ENCODE data around the gene AIPL1. TPM values are rescaled to one million over a fixed set of nuclear protein-coding genes. Genes with fewer than 3 reads are reported as not detected.

The AIPL1 gene
- total and polyA plus RNA-seq, 8 donors = 0.06 TPM; not detected in 7

DNA sequence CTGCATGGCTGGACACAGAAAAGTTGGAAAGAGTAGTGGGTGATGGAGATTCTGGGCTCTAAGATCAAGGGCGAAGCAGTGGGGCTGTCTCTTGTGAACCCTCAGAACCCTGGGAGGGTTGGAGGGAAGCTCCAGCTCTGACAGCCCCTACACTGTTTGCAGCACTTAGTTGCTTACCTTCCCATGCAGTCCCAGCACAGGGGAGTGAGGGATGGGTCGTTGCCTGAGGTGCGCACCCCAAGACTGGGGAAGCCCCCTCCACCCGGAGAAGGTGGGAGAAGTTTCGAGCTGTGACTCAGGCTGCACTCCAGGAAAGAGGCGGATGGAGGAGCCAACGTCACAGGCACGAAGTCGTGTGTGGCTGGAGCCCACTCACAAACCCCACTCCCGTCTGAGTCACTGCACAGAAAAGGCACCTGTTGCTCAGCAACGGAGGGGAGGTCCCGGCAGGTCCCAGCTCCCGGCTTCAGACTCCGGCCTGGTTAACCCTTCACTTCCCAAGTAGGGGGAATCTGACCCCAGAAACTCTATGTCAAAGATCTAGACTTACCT is 60.1 kb downstream of the AIPL1 start:
- no peak overlapping the region for H3K27ac ChIP-seq
- H3K27me3 ChIP-seq = peaks cover 0 to 45% of the 10 kb centered on the region in 2 donors
- DNase-seq (peak in 1 of 4 donors; percentile 38), ATAC-seq (peak; percentile 79)
- no peaks in the 10 kb centered on the region for H3K36me3 ChIP-seq
- no peaks in the 10 kb centered on the region for H3K4me1 ChIP-seq
- TF ChIP-seq, protein P1, sequence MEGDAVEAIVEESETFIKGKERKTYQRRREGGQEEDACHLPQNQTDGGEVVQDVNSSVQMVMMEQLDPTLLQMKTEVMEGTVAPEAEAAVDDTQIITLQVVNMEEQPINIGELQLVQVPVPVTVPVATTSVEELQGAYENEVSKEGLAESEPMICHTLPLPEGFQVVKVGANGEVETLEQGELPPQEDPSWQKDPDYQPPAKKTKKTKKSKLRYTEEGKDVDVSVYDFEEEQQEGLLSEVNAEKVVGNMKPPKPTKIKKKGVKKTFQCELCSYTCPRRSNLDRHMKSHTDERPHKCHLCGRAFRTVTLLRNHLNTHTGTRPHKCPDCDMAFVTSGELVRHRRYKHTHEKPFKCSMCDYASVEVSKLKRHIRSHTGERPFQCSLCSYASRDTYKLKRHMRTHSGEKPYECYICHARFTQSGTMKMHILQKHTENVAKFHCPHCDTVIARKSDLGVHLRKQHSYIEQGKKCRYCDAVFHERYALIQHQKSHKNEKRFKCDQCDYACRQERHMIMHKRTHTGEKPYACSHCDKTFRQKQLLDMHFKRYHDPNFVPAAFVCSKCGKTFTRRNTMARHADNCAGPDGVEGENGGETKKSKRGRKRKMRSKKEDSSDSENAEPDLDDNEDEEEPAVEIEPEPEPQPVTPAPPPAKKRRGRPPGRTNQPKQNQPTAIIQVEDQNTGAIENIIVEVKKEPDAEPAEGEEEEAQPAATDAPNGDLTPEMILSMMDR (IDR thresholded peaks at IDR 0.05) = no peak
- no peaks in the 10 kb centered on the region for H3K9me3 ChIP-seq
- H3K4me3 ChIP-seq = no peak overlapping the region
- intact Hi-C loops (cut with DNase I) = no loop called here

DNA sequence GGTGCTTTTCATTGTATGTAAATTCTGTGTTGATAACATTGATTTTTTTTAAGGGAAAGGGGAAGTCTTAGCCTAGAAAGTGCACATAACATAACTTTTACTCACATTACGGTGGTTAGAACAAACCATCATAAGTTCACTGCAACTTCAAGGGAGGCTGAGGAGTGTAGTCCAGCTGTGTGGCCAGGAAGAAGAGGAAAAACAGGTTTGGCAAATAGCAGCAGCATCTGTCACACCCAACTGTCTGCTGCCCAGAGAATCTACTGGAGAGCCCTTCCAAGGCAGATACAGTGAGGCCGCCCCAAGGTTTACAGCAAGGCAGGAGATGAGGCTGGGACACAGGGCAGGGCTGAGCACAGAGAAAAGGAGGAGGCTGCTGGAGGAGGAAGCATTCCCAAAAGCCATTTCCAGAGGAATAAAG is 60.6 kb downstream of the AIPL1 start:
- ATAC-seq = peak; percentile 67
- H3K4me3 ChIP-seq = no peak overlapping the region

More for the DNA sequence above, 60.6 kb downstream of the AIPL1 start:
- Histone ChIP-seq H3K9me3 (no peaks in the 10 kb centered on the region), H3K36me3 (no peaks in the 10 kb centered on the region), H3K27me3 (peaks cover 0 to 45% of the 10 kb centered on the region in 2 donors), H3K4me1 (no peaks in the 10 kb centered on the region), H3K27ac (no peak overlapping the region)
- intact Hi-C loops (cut with DNase I) = no loop called here
- DNase-seq = no peak
- TF ChIP-seq, protein P1 (IDR thresholded peaks at IDR 0.05) = no peak

Other genes with a start within 250 kb of the AIPL1 start
- 1 to 10 TPM; 1.6 to 4.6 TPM for gene PIMREG, start 9.3 kb upstream of the AIPL1 start, total RNA-seq
- 10 to 100 TPM; 16.5 to 76.8 (median 22.8) TPM for gene PIMREG, start 9.3 kb upstream of the AIPL1 start, polyA plus RNA-seq (ENCODE audit: insufficient read length in 6 of 6)
- gene PITPNM3, start 121.4 kb upstream of the AIPL1 start, total RNA-seq = 10 to 100 TPM; 12.3 to 13.8 TPM
- 1 to 10 TPM; 3.6 to 6.3 (median 5.5) TPM for gene PITPNM3, start 121.4 kb upstream of the AIPL1 start, polyA plus RNA-seq (ENCODE audit: insufficient read length in 6 of 6)
- 10 to 100 TPM; 15.8 to 18.6 TPM for gene KIAA0753, start 205.6 kb upstream of the AIPL1 start, total RNA-seq
- 10 to 100 TPM; 32.2 to 46.7 (median 39.9) TPM for gene KIAA0753, start 205.6 kb upstream of the AIPL1 start, polyA plus RNA-seq (ENCODE audit: insufficient read length in 6 of 6)
- 100 to 1,000 TPM in 1 of 2 donors, 10 to 100 TPM in 1; 93.1 to 102 TPM for gene TXNDC17, start 205.9 kb upstream of the AIPL1 start, total RNA-seq
- gene TXNDC17, start 205.9 kb upstream of the AIPL1 start, polyA plus RNA-seq (ENCODE audit: insufficient read length in 6 of 6) = 100 to 1,000 TPM in 1 of 6 donors, 10 to 100 TPM in 5; 78.9 to 101 (median 89.1) TPM
- gene MED31, start 216.5 kb upstream of the AIPL1 start, total RNA-seq = 10 to 100 TPM; 19.1 to 26.8 TPM
- 10 to 100 TPM; 22.0 to 29.8 (median 24.1) TPM for gene MED31, start 216.5 kb upstream of the AIPL1 start, polyA plus RNA-seq (ENCODE audit: insufficient read length in 6 of 6)
- 1 to 10 TPM; 1.3 to 2.2 TPM for gene C17orf100, start 216.6 kb upstream of the AIPL1 start, total RNA-seq
- gene C17orf100, start 216.6 kb upstream of the AIPL1 start, polyA plus RNA-seq (ENCODE audit: insufficient read length in 6 of 6) = 1 to 10 TPM; 4.9 to 7.6 (median 6.5) TPM

Measured in left lung (tissue), 10 donors.